ENCODE measurements around the gene BICD1. TPM values are rescaled to one million over a fixed set of nuclear protein-coding genes. Genes with fewer than 3 reads are reported as not detected.
A peak's percentile ranks its signal among the peaks of the same experiment; 100 is the strongest.
"Not testable (repeated sequence)": the region's sequence is repeated elsewhere in the genome, so short reads cannot be mapped to it uniquely, and the experiment has no call there.

The BICD1 gene
- total RNA-seq, 1 donor from 2014 or later = 12.8 TPM

GRCh38 chr12:32248441-32249140, 141.9 kb downstream of the BICD1 start:
- DNase-seq = peak; percentile 57

- no peak for DNase-seq
Measured at GRCh38 chr12:32249777-32250176, 143.1 kb downstream of the BICD1 start.

DNA sequence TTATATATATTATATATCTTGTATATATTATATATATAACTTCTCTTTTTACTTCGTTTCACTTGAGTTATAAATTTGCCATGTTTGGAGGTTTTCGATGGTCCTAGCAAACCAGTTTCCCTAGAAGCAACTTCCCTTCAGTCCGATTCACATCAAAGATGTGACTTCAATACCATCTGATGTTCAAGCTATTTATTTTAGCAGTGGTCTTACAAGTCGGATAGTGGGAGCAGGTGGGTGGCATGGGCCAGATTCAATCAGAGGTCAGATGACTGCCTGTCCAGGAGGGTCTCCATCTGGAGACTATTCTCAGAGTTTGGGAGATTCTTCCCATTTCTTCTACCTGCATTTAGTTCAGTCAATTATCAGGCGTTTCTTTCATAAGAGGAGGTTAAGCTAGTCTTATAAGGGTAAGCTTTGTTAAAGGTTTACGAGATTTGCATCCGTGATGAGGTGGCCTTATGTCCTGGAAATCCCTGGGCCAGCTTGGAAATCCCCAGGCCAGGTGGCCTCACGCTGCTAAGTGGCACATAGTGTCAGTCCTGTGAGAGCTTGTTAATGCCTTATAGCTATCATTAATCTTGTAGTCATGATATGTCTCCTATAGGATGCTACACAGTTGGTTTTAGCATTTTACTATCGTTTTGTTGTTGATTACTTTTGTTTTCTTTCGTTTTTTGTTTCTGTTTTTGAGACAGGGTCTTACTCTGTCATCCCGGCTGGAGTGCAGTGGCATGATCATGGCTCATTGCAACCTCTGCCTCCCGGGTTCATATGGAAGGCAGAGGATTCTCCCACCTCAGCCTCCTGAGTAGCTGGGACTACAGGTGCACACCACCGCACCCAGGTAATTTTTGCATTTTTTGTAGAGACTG, 145.8 kb downstream of the BICD1 start:
- DNase-seq = no peak

DNA sequence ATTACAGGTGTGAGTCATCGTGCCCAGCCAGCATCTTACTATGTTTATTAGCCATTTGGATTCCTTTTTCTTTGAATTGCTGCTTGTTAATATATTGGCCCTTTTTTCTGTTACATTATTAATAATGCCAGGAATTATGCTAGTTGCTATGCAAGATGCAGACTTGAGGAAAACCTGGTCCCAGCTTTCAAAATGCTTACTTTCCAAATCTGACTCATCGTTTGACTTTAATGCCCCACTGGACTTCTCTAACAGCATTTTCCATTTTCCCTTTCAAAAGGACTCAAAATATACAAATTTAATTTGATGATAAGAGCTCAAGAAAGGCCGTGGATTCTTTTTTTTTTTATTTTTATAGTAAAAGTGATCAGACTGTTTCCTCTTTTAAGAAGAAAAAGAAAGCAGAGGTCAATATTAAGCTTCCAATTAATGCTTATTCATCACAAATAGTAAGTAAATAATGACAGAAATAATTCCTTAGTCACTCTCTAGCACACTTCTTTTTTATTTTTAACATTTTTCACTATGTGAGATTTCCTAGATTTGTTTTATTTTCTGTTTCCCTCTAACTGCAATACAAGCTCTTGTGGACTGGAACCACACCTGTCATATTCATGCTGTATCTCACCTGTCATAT, 146.6 kb downstream of the BICD1 start:
- DNase-seq = no peak

DNA sequence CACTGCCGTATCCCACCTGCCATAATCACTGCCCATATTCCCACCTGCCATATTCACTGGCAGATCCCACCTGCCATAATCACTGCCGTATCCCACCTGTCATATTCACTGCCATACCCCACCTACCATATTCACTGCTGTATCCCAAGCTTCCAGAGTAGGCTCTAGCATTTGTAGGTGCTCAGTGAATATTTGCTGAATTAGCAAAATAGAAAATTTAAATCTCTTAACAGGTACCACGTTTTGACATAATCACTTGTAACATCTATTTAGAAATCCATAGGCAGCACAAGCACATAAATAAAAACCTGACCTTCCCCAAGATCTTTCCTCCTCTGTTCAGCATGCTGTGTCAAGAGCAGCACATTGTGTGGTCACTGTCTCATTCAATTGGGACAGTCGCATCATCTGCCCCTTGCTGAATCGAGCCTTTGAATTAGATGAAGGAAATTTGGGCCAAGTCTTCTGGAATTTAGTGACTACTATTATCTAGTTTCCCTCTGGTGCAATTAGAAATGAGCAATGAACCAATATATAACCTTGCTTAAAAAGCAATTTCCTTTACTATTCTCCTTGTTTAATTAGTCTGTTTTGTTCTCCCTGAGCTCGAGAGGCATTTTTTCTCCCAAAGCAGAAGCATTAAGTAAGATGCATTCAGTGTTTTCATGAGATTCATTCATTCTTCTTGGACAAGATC, 147.8 kb downstream of the BICD1 start:
- no peak for DNase-seq

- DNase-seq = no peak
Measured at GRCh38 chr12:32255588-32255987, 148.9 kb downstream of the BICD1 start.

- DNase-seq = no peak
Measured at GRCh38 chr12:32257695-32258496, 151.2 kb downstream of the BICD1 start.

DNA sequence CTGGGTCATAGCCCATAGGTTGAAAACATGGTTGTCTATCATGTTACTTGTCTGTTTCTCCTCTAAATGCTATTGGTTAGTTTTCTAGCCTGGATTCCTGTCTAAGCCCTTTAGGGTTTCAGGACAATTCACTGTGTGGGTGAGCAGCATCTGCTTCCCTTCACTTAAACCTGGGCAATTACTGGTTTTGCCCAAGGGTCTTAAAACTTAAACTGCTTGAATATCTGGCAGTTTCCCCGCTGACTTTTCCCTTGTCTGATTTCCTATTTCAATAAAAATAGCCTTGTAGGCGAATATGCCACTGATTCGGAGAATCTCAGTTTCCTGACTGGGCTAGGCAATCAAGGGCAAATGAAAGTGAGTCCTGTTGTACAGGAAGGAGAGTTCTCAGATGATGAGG, 154.0 kb downstream of the BICD1 start:
- no peak for DNase-seq

- no peak for DNase-seq
Measured at GRCh38 chr12:32261638-32262037, 155.0 kb downstream of the BICD1 start.

DNA sequence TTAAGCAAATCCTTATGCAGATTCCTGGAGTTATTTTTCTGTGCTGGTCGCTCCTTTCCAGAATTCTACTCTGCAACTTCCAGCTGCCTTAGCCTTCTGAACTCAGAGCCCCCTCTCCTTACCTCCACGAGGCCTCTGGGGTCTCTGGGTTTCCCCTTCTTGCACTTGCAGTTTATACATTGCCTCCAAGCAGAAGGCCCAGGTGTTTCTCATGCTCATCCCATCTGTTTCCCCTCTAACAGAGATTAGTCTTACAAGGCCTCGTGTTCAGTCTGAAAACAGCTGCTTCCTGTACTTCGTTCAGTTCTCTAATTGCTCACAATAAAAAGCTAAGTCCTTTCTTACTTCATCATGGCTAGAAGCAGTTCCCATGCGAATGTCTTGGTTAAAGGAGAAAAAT, 158.3 kb downstream of the BICD1 start:
- peak; percentile 84 for DNase-seq

DNA sequence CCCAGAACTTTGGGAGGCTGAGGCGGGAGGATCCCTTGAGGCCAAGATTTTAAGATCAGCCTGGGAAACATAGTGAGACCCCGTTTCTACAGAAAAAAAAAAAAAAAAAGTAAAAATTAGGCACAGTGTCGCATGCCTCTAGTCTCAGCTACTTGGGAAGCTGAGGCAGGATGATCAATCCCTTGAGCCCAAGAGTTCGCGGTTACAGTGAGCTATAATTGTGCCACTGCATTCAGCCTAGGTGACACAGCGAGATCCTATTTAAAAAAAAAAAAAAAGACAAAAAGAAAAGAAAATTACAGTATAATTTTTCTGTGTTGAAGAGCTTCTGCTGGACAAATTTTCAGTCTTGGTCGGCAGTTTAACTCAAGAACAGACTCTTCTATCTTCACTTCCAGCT, 158.8 kb downstream of the BICD1 start:
- DNase-seq = no peak

GRCh38 chr12:32265951-32266350, 159.3 kb downstream of the BICD1 start:
- peak; percentile 27 for DNase-seq

- no peak for DNase-seq
Measured at GRCh38 chr12:32266756-32267155, 160.1 kb downstream of the BICD1 start.

- peak; percentile 42 for DNase-seq
Measured at GRCh38 chr12:32270818-32271710, 164.4 kb downstream of the BICD1 start.

DNA sequence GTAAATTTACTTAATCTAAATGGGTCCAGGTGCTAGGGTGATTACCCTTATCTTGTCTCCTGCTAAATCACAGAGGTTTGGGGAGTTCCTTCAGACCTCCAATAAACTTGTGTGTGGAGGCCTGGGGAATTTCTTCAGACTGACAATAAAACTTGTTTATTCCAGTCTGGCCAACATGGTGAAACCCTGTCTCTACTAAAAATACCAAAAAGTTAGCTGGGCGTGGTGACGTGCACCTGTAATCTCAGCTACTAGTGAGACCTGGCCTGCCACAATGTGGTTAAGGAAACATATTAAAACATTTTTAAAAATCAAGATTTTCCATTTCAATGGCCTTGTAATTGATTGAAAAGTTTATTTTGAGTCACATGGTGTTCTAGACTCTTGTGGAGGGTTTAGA, 165.8 kb downstream of the BICD1 start:
- no peak for DNase-seq

- DNase-seq = no peak
Measured at GRCh38 chr12:32273063-32273522, 166.4 kb downstream of the BICD1 start.

DNA sequence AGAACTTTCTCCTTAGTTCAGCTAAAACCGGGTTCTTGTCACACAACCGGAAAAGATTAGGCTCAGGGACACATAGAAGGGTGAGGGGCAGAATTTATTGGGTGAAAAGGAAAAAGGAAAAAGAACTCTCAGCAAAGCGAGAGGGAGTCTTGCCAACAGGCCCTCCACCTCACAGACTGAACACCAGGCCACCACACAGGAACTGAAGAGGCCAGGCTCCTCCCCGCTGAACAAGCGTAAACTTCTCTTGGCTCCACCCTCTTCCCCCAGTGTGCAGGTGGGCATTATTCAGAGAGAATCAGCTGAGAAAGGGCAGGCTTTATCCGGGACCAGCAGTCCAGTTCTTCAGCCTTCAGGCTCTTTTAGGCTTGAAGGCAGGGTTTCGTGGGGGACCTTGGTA, 167.1 kb downstream of the BICD1 start:
- no peak for DNase-seq

- no peak for DNase-seq
Measured at GRCh38 chr12:32274665-32275064, 168.0 kb downstream of the BICD1 start.

GRCh38 chr12:32275520-32275919, 168.9 kb downstream of the BICD1 start:
- DNase-seq = not testable (repeated sequence)

- DNase-seq = no peak
Measured at GRCh38 chr12:32277774-32278173, 171.1 kb downstream of the BICD1 start.

Data from skin of body (tissue), 2 donors.